ENCODE measurements around the gene GNMT.
"Not testable (repeated sequence)": the region's sequence is repeated elsewhere in the genome, so short reads cannot be mapped to it uniquely, and the experiment has no call there.

Gene GNMT

GRCh38 chr6:42940493-42941045 is 20.0 kb upstream of the GNMT start:
- no peaks in the 10 kb centered on the region for H3K9me3 ChIP-seq (ENCODE audit: control insufficient read depth in 1 of 2, low read length in 2 of 2)
- H3K27ac ChIP-seq (ENCODE audit: low read depth, low read length), result no peak overlapping the region
- H3K4me1 ChIP-seq (ENCODE audit: control insufficient read depth in 1 of 2, insufficient read depth in 2 of 2, low read length in 2 of 2), result peaks cover 0 to 6% of the 10 kb centered on the region in 2 donors
- H3K9ac ChIP-seq (ENCODE audit: low read depth in 1 of 2, low read length in 2 of 2), result no peak overlapping the region
- peaks cover 28 to 52% of the 10 kb centered on the region in 2 donors for H3K36me3 ChIP-seq (ENCODE audit: control insufficient read depth in 1 of 2, insufficient read depth in 2 of 2, low read length in 2 of 2)
- no peaks in the 10 kb centered on the region for H3K27me3 ChIP-seq (ENCODE audit: control insufficient read depth in 1 of 2, insufficient read depth in 2 of 2, low read length in 2 of 2)
- H3K4me3 ChIP-seq (ENCODE audit: low read depth in 1 of 2, low read length in 2 of 2), result no peak overlapping the region

- not testable (repeated sequence) for H3K4me3 ChIP-seq (ENCODE audit: low read depth in 1 of 2, low read length in 2 of 2); H3K9me3 ChIP-seq (ENCODE audit: control insufficient read depth in 1 of 2, low read length in 2 of 2); H3K27me3 ChIP-seq (ENCODE audit: control insufficient read depth in 1 of 2, insufficient read depth in 2 of 2, low read length in 2 of 2); H3K9ac ChIP-seq (ENCODE audit: low read depth in 1 of 2, low read length in 2 of 2); H3K4me1 ChIP-seq (ENCODE audit: control insufficient read depth in 1 of 2, insufficient read depth in 2 of 2, low read length in 2 of 2); H3K27ac ChIP-seq (ENCODE audit: low read depth, low read length)
- peaks cover 22 to 44% of the 10 kb centered on the region in 2 donors for H3K36me3 ChIP-seq (ENCODE audit: control insufficient read depth in 1 of 2, insufficient read depth in 2 of 2, low read length in 2 of 2)
These were observed 19.2 kb upstream of the GNMT start for GRCh38 chr6:42941356-42941755.

DNA sequence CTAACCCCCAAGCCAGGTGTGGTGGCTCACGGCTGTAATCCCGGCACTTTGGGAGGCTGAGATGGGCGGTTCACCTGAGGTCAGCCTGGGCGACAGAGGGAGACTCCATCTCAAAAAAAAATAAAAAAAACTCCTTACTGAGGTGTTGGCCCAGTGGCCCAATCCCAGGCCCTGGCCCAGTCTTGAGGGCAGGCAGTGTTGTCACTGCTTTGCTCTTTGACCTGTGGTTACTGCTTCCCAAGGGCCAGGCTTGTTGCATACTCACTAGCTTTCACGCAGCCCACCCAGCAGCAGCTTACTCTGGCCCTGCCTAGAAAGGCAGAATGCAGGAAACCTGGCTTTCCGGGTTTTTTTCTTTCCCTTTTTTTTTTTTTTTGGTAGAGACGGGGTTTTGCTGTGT is 18.1 kb upstream of the GNMT start:
- Histone ChIP-seq H3K4me3 (ENCODE audit: low read depth in 1 of 2, low read length in 2 of 2) (no peak overlapping the region), H3K27ac (ENCODE audit: low read depth, low read length) (no peak overlapping the region), H3K9ac (ENCODE audit: low read depth in 1 of 2, low read length in 2 of 2) (no peak overlapping the region), H3K36me3 (ENCODE audit: control insufficient read depth in 1 of 2, insufficient read depth in 2 of 2, low read length in 2 of 2) (peaks cover 14 to 37% of the 10 kb centered on the region in 2 donors), H3K4me1 (ENCODE audit: control insufficient read depth in 1 of 2, insufficient read depth in 2 of 2, low read length in 2 of 2) (peaks cover 0 to 6% of the 10 kb centered on the region in 2 donors), H3K9me3 (ENCODE audit: control insufficient read depth in 1 of 2, low read length in 2 of 2) (no peaks in the 10 kb centered on the region), H3K27me3 (ENCODE audit: control insufficient read depth in 1 of 2, insufficient read depth in 2 of 2, low read length in 2 of 2) (no peaks in the 10 kb centered on the region)

DNA sequence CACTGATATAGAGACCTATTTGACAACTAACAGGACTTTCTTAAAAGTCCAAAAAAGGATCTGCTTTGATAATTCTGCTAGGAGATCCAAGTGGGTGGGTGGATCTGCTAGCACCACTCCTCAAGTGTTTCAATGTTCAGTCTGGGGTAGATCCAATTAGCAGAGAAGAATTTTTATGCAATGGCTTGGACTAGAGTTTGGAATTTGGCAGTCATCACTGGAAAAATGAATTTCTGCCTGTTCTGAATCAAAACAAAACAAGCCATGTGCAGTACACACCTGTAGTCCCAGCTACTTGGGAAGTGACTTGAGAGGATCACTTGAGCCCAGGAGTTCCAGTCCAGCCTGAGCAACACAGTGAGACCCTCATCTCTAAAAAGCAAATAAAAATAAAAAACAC is 12.6 kb upstream of the GNMT start:
- Histone ChIP-seq H3K4me3 (ENCODE audit: low read depth in 1 of 2, low read length in 2 of 2) (no peak overlapping the region), H3K9me3 (ENCODE audit: control insufficient read depth in 1 of 2, low read length in 2 of 2) (no peaks in the 10 kb centered on the region), H3K27ac (ENCODE audit: low read depth, low read length) (no peak overlapping the region), H3K9ac (ENCODE audit: low read depth in 1 of 2, low read length in 2 of 2) (no peak overlapping the region), H3K36me3 (ENCODE audit: control insufficient read depth in 1 of 2, insufficient read depth in 2 of 2, low read length in 2 of 2) (peaks cover 0 to 3% of the 10 kb centered on the region in 2 donors), H3K27me3 (ENCODE audit: control insufficient read depth in 1 of 2, insufficient read depth in 2 of 2, low read length in 2 of 2) (no peaks in the 10 kb centered on the region), H3K4me1 (ENCODE audit: control insufficient read depth in 1 of 2, insufficient read depth in 2 of 2, low read length in 2 of 2) (no peaks in the 10 kb centered on the region)

- H3K9ac ChIP-seq (ENCODE audit: low read depth in 1 of 2, low read length in 2 of 2), result no peak overlapping the region
- H3K4me3 ChIP-seq (ENCODE audit: low read depth in 1 of 2, low read length in 2 of 2), result no peak overlapping the region
- no peaks in the 10 kb centered on the region for H3K4me1 ChIP-seq (ENCODE audit: control insufficient read depth in 1 of 2, insufficient read depth in 2 of 2, low read length in 2 of 2)
- no peaks in the 10 kb centered on the region for H3K9me3 ChIP-seq (ENCODE audit: control insufficient read depth in 1 of 2, low read length in 2 of 2)
- H3K36me3 ChIP-seq (ENCODE audit: control insufficient read depth in 1 of 2, insufficient read depth in 2 of 2, low read length in 2 of 2), result no peaks in the 10 kb centered on the region
- H3K27ac ChIP-seq (ENCODE audit: low read depth, low read length), result no peak overlapping the region
- no peaks in the 10 kb centered on the region for H3K27me3 ChIP-seq (ENCODE audit: control insufficient read depth in 1 of 2, insufficient read depth in 2 of 2, low read length in 2 of 2)
These were observed 8.2 kb upstream of the GNMT start for GRCh38 chr6:42952389-42952788.

- H3K27ac ChIP-seq (ENCODE audit: low read depth, low read length); H3K4me3 ChIP-seq (ENCODE audit: low read depth in 1 of 2, low read length in 2 of 2); H3K27me3 ChIP-seq (ENCODE audit: control insufficient read depth in 1 of 2, insufficient read depth in 2 of 2, low read length in 2 of 2): not testable (repeated sequence)
These were observed 6.1 kb upstream of the GNMT start for GRCh38 chr6:42954405-42954804.

DNA sequence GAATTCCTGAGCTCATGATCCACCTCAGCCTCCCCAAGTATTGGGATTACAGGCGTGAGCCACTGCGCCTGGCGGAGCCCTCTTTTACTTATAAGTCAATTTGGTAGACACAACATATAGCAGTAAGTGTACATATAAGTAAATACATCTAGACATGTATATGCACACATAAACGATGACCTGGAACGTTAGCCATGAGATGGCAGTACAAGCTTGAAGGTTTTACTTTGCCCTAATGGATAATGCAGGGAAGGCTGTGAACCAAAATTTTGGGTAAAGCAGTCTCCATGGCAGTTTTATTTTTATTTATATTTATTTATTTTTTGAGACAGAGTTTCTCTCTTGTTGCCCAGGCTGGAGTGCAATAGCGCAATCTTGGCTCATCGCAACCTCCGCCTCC is 2.4 kb upstream of the GNMT start:
- H3K4me1 ChIP-seq (ENCODE audit: control insufficient read depth in 1 of 2, insufficient read depth in 2 of 2, low read length in 2 of 2), result peaks cover 6 to 19% of the 10 kb centered on the region in 2 donors
- no peaks in the 10 kb centered on the region for H3K27me3 ChIP-seq (ENCODE audit: control insufficient read depth in 1 of 2, insufficient read depth in 2 of 2, low read length in 2 of 2)
- no peaks in the 10 kb centered on the region for H3K9me3 ChIP-seq (ENCODE audit: control insufficient read depth in 1 of 2, low read length in 2 of 2)
- H3K9ac ChIP-seq (ENCODE audit: low read depth in 1 of 2, low read length in 2 of 2), result no peak overlapping the region
- H3K4me3 ChIP-seq (ENCODE audit: low read depth in 1 of 2, low read length in 2 of 2), result no peak overlapping the region
- no peak overlapping the region for H3K27ac ChIP-seq (ENCODE audit: low read depth, low read length)
- H3K36me3 ChIP-seq (ENCODE audit: control insufficient read depth in 1 of 2, insufficient read depth in 2 of 2, low read length in 2 of 2), result peaks cover 4 to 8% of the 10 kb centered on the region in 2 donors

More at GRCh38 chr6:42954405-42954804, 6.1 kb upstream of the GNMT start:
- H3K9me3 ChIP-seq (ENCODE audit: control insufficient read depth in 1 of 2, low read length in 2 of 2); H3K4me1 ChIP-seq (ENCODE audit: control insufficient read depth in 1 of 2, insufficient read depth in 2 of 2, low read length in 2 of 2); H3K36me3 ChIP-seq (ENCODE audit: control insufficient read depth in 1 of 2, insufficient read depth in 2 of 2, low read length in 2 of 2); H3K9ac ChIP-seq (ENCODE audit: low read depth in 1 of 2, low read length in 2 of 2): not testable (repeated sequence)

- H3K36me3 ChIP-seq (ENCODE audit: control insufficient read depth in 1 of 2, insufficient read depth in 2 of 2, low read length in 2 of 2), result peaks cover 13 to 19% of the 10 kb centered on the region in 2 donors
- H3K27ac ChIP-seq (ENCODE audit: low read depth, low read length), result no peak overlapping the region
- peak overlapping the region; percentile 74 to 78 for H3K4me3 ChIP-seq (ENCODE audit: low read depth in 1 of 2, low read length in 2 of 2)
- H3K9ac ChIP-seq (ENCODE audit: low read depth in 1 of 2, low read length in 2 of 2), result peak overlapping the region; percentile 33 to 54
- H3K9me3 ChIP-seq (ENCODE audit: control insufficient read depth in 1 of 2, low read length in 2 of 2), result no peaks in the 10 kb centered on the region
- no peaks in the 10 kb centered on the region for H3K27me3 ChIP-seq (ENCODE audit: control insufficient read depth in 1 of 2, insufficient read depth in 2 of 2, low read length in 2 of 2)
- peaks cover 6 to 19% of the 10 kb centered on the region in 2 donors for H3K4me1 ChIP-seq (ENCODE audit: control insufficient read depth in 1 of 2, insufficient read depth in 2 of 2, low read length in 2 of 2)
These were observed 674 bp upstream of the GNMT start for GRCh38 chr6:42959917-42960242.

DNA sequence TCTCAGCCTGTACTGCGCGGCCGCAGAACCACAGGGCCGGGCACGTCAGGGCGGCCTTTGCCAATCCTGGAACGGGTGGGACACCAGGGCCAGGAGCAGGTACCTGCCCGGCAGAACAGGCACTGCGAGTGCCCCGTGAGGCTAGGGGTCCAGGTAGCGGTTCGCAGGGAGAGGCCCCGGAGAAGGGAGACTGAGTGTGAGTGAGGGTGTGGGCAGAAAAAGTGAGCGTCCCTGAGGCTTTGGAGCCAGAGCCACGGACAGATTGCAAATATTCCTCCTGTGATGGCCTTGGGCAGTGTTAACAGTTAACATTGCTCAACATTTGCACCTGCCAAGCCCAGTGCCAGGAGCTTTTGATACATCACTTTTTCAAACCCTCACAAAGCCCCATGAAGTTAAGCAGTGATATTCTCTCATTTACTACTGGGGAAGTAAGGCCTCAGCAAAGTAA is 491 bp downstream of the GNMT start:
- no peaks in the 10 kb centered on the region for H3K27me3 ChIP-seq (ENCODE audit: control insufficient read depth in 1 of 2, insufficient read depth in 2 of 2, low read length in 2 of 2)
- no peak overlapping the region for H3K27ac ChIP-seq (ENCODE audit: low read depth, low read length)
- peaks cover 14 to 25% of the 10 kb centered on the region in 2 donors for H3K36me3 ChIP-seq (ENCODE audit: control insufficient read depth in 1 of 2, insufficient read depth in 2 of 2, low read length in 2 of 2)
- H3K9me3 ChIP-seq (ENCODE audit: control insufficient read depth in 1 of 2, low read length in 2 of 2), result no peaks in the 10 kb centered on the region
- H3K4me3 ChIP-seq (ENCODE audit: low read depth in 1 of 2, low read length in 2 of 2), result peak overlapping the region; percentile 74 to 78
- peaks cover 6 to 19% of the 10 kb centered on the region in 2 donors for H3K4me1 ChIP-seq (ENCODE audit: control insufficient read depth in 1 of 2, insufficient read depth in 2 of 2, low read length in 2 of 2)
- peak overlapping the region in 1 of 2 donors; percentile 32 for H3K9ac ChIP-seq (ENCODE audit: low read depth in 1 of 2, low read length in 2 of 2)

DNA sequence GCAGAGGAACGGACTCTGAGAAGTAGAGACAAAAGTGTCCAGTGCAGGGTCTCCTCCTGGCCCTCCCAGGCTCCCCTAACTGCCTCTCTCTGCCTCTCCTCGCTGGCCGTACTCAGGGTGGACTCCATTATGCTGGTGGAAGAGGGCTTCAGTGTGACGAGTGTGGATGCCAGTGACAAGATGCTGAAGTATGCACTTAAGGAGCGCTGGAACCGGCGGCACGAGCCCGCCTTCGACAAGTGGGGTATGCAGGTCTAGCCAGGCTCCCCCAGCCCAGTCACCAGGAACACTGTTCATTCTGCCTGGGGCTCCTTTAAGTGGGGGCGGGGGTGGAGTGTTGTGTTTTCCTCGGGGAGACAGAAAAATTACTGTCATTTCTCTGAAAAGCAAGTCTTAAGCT is 1.5 kb downstream of the GNMT start:
- no peaks in the 10 kb centered on the region for H3K9me3 ChIP-seq (ENCODE audit: control insufficient read depth in 1 of 2, low read length in 2 of 2)
- no peak overlapping the region for H3K4me3 ChIP-seq (ENCODE audit: low read depth in 1 of 2, low read length in 2 of 2)
- no peak overlapping the region for H3K9ac ChIP-seq (ENCODE audit: low read depth in 1 of 2, low read length in 2 of 2)
- H3K27ac ChIP-seq (ENCODE audit: low read depth, low read length), result no peak overlapping the region
- H3K4me1 ChIP-seq (ENCODE audit: control insufficient read depth in 1 of 2, insufficient read depth in 2 of 2, low read length in 2 of 2), result peaks cover 6 to 19% of the 10 kb centered on the region in 2 donors
- no peaks in the 10 kb centered on the region for H3K27me3 ChIP-seq (ENCODE audit: control insufficient read depth in 1 of 2, insufficient read depth in 2 of 2, low read length in 2 of 2)
- peaks cover 18 to 33% of the 10 kb centered on the region in 2 donors for H3K36me3 ChIP-seq (ENCODE audit: control insufficient read depth in 1 of 2, insufficient read depth in 2 of 2, low read length in 2 of 2)

Measured in duodenal mucosa (tissue), 2 donors.